AG04450 (cell line): Measurements from ENCODE around the gene MATN4. TPM values are rescaled to one million over a fixed set of nuclear protein-coding genes. Genes with fewer than 3 reads are reported as not detected.
A peak's percentile ranks its signal among the peaks of the same experiment; 100 is the strongest.

Source experiments
- CTCF ChIA-PET: fragments of 300-600, 350-600 bp; formaldehyde crosslinking; extraction: SDS; loops from one replicate; lab custom pipeline; 2022; ENCODE audit warnings: antibody characterized with exemption, inconsistent platforms; lab: Charles Lee
- POLR2A ChIA-PET: fragments of 350-600 bp; formaldehyde crosslinking; extraction: SDS; loops from one replicate; lab custom pipeline; 2021; ENCODE audit warnings: antibody characterized with exemption, inconsistent platforms; lab: Yijun Ruan, JAX
- DNase-seq: peaks from one replicate; pipeline ENCODE4 v3.0.0-alpha.2; 2011; ENCODE audit warnings: low read depth, low spot score
- H3K27ac ChIP-seq: one replicate; pipeline ENCODE4 v1.5.1; 2012; ENCODE audit warnings: low read depth, low read length, control low read depth
- H3K27me3 ChIP-seq: one replicate; pipeline ENCODE4 v1.6.0; 2012; ENCODE audit warnings: low read length; ENCODE audit not compliant: control insufficient read depth, insufficient read depth
- H3K4me3 ChIP-seq: 2 replicates; pipeline ENCODE4 v1.5.1; 2011; ENCODE audit warnings: mild to moderate bottlenecking, low read depth, low read length, control low read depth
- H3K9me3 ChIP-seq: 2 replicates; pipeline ENCODE4 v1.5.1; 2012; ENCODE audit warnings: low read length; ENCODE audit not compliant: control insufficient read depth, insufficient read depth
- polyA plus RNA-seq: library from polyadenylated mRNA; depleted of rRNA; stranded (reverse); fragments of >200 nt; gene quantifications from 2 replicates; pipeline ENCODE4 v1.2.3, GENCODE V29; 2011
- TF ChIP-seq, protein P1 (sequence below): IDR thresholded peaks from 2 replicates; pipeline ENCODE4 v1.5.1; 2011; ENCODE audit warnings: low read depth, low read length, control low read depth, inconsistent platforms

MATN4 gene
- polyA plus RNA-seq, 1 experiment, result not detected

DNA sequence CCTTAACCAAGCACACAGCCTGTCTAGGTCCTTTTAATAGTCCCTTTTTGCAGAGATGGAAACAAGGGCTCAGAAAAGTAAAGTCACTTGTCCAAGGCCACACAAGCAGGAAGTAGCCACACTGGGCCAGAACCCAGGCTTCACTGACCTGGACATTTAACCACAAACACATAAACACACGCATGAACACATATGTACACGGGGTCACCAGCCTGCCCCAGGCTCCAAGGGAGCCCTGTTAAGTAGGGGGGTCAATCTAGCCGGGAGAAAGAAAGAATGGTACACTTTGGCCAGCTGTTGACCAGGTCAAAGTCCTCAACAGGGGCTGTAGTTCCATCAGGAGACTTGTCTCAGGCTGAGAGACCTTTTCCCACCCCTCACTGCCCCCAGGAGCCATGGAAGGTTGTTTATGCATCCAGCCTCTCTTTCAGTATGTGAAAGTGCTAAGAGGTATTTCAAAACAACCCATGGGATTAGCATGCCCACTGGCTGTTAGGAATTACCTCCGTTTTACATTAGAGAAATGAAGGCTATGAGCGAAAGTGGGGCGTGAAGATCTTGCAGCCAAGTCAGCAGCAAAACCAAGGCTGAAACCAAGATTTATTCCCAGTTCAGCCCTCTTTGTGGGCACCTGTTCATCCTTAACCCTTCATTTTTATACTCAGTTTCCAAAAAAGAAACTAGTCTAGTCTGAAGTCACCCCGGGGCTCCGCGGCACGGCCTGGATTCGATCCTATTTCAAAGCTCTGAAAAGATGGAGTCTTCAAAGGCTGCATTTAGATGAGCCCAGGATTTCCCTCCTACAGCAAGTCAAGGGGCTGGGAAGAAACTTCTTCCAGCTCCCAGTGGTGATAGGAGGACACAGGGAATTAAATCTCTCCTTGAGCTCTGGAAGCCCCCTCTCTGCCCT lies 30.3 kb upstream of the MATN4 start:
- Histone ChIP-seq H3K4me3 (peak overlapping the region; percentile 31; the same call in 1 of the 2 replicates), H3K9me3 (no peaks in the 10 kb centered on the region), H3K27me3 (no peaks in the 10 kb centered on the region), H3K27ac (peak overlapping the region; percentile 98)
- DNase-seq, result no peak
- CTCF ChIA-PET, result interaction anchor here (1.2 to 5.0 kb wide), 6 partner anchors 19 to 433 kb away, joined by 3 to 35 read pairs (median 9); partner anchors contain the start of gene SYS1
- TF ChIP-seq, protein P1, sequence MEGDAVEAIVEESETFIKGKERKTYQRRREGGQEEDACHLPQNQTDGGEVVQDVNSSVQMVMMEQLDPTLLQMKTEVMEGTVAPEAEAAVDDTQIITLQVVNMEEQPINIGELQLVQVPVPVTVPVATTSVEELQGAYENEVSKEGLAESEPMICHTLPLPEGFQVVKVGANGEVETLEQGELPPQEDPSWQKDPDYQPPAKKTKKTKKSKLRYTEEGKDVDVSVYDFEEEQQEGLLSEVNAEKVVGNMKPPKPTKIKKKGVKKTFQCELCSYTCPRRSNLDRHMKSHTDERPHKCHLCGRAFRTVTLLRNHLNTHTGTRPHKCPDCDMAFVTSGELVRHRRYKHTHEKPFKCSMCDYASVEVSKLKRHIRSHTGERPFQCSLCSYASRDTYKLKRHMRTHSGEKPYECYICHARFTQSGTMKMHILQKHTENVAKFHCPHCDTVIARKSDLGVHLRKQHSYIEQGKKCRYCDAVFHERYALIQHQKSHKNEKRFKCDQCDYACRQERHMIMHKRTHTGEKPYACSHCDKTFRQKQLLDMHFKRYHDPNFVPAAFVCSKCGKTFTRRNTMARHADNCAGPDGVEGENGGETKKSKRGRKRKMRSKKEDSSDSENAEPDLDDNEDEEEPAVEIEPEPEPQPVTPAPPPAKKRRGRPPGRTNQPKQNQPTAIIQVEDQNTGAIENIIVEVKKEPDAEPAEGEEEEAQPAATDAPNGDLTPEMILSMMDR, result no peak
- POLR2A ChIA-PET, result interaction anchor here (0.6 to 2.7 kb wide), 9 partner anchors 9 to 441 kb away, joined by 3 to 58 read pairs (median 5); partner anchors contain the start of genes SDC4 and SYS1

DNA sequence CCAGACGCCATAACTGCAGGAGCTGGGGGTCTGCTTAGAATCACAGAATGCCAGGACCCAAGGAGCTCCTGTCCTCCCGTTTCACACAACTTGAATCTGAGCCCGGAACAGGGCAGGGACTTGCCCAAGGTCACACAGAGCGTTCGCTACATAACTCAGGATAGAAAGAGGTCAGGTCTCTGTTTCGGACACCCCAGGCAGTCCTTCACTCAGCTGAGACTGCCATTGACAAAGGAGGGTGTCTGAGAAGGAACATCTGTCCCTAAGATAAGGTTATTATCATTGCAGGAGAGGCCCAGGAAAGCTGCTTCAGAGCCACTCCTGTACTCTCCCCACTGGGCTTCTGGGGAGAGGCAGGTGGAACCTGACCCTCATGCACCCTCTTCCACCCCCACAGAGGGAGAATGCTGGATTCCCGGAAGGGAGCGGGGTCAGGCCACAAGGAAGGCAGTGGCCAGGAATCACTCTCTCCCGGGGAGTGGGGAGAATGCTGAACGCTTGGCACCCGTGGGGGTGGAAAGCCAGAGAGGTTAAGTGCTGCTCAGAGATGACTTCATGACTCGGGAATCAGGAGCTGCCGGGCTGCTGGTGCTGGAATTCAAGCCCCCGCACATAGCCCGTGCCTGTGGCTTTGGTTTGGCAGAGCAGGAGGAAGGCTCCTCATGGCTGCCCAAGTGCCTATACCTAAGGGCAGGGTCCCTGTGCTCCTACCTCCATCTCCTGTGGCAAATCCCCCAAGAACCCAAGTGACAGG lies 29.4 kb upstream of the MATN4 start:
- TF ChIP-seq, protein P1, result no peak
- Histone ChIP-seq H3K4me3 (peak overlapping the region; percentile 37), H3K9me3 (no peaks in the 10 kb centered on the region), H3K27me3 (no peaks in the 10 kb centered on the region), H3K27ac (peak overlapping the region; percentile 98)
- peak; percentile 87 for DNase-seq
- CTCF ChIA-PET, result interaction anchor here (0.6 to 5.0 kb wide), 11 partner anchors 11 to 434 kb away, joined by 3 to 35 read pairs (median 4); partner anchors contain the start of gene SYS1
- POLR2A ChIA-PET, result interaction anchor here (0.5 to 2.7 kb wide), 11 partner anchors 8 to 444 kb away, joined by 3 to 58 read pairs (median 5); partner anchors contain the start of genes PIGT, SDC4 and SYS1

DNA sequence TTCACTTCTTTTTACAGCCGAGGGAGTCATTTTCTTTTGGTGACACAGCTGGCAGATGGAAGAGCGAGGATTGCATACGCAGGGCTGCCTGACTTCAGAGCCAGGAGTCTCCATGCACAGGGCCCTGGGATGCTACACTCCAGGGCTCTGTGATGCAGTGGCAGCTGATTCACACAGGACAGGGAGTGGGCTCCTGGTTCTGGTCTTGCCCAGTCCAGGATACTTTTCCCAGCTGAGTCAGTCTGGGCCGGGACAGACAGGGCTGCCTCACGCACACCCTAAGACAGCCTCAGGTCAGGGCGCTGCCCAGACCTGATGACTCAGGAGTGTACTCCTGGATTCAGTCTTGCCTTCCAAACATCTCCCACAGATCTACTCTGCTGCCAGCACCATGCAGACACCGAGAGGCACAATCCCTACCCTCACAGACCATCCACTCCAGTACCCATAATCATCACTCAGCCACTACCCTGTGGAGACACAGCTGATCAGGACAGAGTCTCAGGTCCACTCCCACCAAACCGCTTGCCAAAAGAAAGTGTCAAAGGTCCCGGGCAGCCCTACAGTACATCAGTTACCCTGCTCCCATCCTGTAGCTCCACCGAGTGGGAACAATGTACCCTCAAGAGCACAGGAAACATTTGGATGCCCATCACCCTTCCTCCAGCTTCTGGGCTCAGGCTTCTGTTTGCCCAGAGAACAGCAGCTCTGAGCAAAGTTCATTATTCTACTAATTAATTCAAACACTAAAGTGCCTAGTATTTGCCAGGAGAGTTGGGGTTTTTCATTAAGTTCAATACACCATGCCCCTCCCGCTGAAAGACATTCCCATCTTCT lies 28.6 kb upstream of the MATN4 start:
- peak; percentile 68 for DNase-seq
- ChIA-PET CTCF (interaction anchor here (0.6 to 5.0 kb wide), 11 partner anchors 10 to 435 kb away, joined by 3 to 35 read pairs (median 4); partner anchors contain the start of gene SYS1), POLR2A (interaction anchor here (0.5 to 2.7 kb wide), 11 partner anchors 8 to 470 kb away, joined by 3 to 58 read pairs (median 5); partner anchors contain the start of genes PIGT, SDC4 and SYS1)
- H3K27ac ChIP-seq, result peak overlapping the region; percentile 98
- TF ChIP-seq, protein P1, result no peak
- peak overlapping the region; percentile 37 for H3K4me3 ChIP-seq
- no peaks in the 10 kb centered on the region for H3K27me3 ChIP-seq
- H3K9me3 ChIP-seq, result no peaks in the 10 kb centered on the region

DNA sequence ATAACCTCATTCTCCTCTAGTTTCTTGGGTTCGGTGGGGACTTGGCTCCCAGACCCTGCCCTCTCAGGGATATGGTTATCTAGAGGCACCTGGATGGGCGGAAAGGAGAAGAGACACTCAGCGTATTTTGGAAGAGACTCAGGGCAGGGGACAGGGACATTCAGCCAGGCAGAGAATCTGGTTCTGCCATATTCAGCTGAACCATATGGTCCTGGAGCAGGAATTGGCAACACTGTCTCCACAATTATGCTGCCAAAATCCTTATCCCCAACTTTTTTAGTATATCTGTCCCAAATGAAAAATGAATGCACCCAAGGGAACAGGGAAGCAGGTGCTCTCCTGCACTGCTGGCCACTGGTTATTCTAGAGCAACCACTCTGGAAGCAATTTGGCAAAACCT lies 22.4 kb upstream of the MATN4 start:
- DNase-seq, result no peak
- H3K27me3 ChIP-seq, result no peaks in the 10 kb centered on the region
- TF ChIP-seq, protein P1, result no peak
- H3K27ac ChIP-seq, result no peak overlapping the region
- CTCF ChIA-PET, result no interaction called here
- POLR2A ChIA-PET, result interaction anchor here (0.6 kb wide), 1 partner anchor 640 kb away, joined by 11 read pairs; no protein-coding TSS in a partner anchor
- no peak overlapping the region for H3K4me3 ChIP-seq
- H3K9me3 ChIP-seq, result no peaks in the 10 kb centered on the region
